22Rv1 (cell line): Measurements from ENCODE around the gene TIMELESS.

Source experiments
- ZFX ChIP-seq: fragments of 450-650 bp; IDR thresholded peaks from 2 replicates; pipeline ENCODE4 v1.6.1; 2017; ENCODE audit warnings: antibody characterized with exemption, borderline replicate concordance
- TF ChIP-seq, protein P1 (sequence below): fragments of 450-650 bp; IDR thresholded peaks from 2 replicates; pipeline ENCODE4 v1.5.1; 2017; ENCODE audit warnings: mild to moderate bottlenecking

DNA sequence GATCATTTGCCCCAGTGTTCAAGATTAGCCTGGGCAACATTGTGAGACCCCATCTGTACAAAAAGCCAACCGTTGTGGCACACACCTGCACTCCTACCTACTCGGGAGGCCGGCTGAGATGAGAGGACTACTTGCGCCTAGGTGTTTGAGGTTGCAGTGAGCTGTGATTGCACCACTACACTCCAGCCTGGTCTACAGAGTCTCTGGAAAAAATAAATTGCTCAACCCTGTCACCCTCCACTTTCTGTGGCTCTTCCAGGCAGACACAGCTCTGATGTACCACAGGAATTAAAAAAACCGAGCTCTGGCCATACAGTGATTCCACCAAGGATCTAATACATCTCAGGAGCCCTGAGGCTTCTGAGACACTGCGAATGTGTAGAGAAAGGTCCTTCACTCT lies 14.4 kb downstream of the TIMELESS start:
- TF ChIP-seq, protein P1, sequence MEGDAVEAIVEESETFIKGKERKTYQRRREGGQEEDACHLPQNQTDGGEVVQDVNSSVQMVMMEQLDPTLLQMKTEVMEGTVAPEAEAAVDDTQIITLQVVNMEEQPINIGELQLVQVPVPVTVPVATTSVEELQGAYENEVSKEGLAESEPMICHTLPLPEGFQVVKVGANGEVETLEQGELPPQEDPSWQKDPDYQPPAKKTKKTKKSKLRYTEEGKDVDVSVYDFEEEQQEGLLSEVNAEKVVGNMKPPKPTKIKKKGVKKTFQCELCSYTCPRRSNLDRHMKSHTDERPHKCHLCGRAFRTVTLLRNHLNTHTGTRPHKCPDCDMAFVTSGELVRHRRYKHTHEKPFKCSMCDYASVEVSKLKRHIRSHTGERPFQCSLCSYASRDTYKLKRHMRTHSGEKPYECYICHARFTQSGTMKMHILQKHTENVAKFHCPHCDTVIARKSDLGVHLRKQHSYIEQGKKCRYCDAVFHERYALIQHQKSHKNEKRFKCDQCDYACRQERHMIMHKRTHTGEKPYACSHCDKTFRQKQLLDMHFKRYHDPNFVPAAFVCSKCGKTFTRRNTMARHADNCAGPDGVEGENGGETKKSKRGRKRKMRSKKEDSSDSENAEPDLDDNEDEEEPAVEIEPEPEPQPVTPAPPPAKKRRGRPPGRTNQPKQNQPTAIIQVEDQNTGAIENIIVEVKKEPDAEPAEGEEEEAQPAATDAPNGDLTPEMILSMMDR, result no peak
- no peak for TF ChIP-seq ZFX
